ENCODE measurements around the gene CT45A6.
"Not testable (repeated sequence)": the region's sequence is repeated elsewhere in the genome, so short reads cannot be mapped to it uniquely, and the experiment has no call there.

The CT45A6 gene, protein sequence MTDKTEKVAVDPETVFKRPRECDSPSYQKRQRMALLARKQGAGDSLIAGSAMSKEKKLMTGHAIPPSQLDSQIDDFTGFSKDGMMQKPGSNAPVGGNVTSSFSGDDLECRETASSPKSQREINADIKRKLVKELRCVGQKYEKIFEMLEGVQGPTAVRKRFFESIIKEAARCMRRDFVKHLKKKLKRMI

DNA sequence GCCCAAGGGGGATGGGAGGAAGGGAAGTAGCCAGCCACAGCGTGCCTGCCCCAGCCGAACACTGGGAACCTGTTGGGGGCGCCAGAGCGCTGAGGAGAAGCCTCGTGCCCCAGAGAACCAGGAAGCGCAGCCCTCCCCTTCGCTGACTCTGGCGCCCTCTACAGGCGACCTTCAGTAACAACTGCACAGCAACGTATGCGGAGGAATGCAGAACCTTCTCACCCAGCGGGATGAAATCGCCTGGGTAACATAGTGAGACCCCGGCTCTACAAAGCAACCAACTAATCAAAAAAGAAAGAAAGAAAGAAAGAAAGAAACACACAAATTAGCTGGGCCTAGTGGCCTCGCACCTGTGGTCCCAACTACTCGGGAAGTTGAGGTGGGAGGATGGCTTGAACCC is at the start of gene CT45A6:
Gene CT45A6 (minus strand): TSS at position 101 of the 400 bp plus-strand sequence. CDS start 3,794 bp downstream, outside the sequence.
- not testable (repeated sequence) for DNase-seq (ENCODE audit: low spot score)

DNA sequence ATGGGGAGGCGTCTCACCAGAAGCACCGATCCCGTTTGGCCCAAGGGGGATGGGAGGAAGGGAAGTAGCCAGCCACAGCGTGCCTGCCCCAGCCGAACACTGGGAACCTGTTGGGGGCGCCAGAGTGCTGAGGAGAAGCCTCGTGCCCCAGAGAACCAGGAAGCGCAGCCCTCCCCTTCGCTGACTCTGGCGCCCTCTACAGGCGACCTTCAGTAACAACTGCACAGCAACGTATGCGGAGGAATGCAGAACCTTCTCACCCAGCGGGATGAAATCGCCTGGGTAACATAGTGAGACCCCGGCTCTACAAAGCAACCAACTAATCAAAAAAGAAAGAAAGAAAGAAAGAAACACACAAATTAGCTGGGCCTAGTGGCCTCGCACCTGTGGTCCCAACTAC is 34.6 kb upstream of the CT45A6 start, which contains the start of gene CT45A7:
Gene CT45A7 (minus strand): TSS at position 101 of the 400 bp plus-strand sequence. CDS start 3,747 bp downstream, outside the sequence.
- DNase-seq (ENCODE audit: low spot score) = not testable (repeated sequence)

DNA sequence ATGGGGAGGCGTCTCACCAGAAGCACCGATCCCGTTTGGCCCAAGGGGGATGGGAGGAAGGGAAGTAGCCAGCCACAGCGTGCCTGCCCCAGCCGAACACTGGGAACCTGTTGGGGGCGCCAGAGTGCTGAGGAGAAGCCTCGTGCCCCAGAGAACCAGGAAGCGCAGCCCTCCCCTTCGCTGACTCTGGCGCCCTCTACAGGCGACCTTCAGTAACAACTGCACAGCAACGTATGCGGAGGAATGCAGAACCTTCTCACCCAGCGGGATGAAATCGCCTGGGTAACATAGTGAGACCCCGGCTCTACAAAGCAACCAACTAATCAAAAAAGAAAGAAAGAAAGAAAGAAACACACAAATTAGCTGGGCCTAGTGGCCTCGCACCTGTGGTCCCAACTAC is 17.3 kb upstream of the CT45A6 start, which contains the start of gene CT45A2:
Gene CT45A2 (minus strand): TSS at position 101 of the 400 bp plus-strand sequence. CDS start 3,747 bp downstream, outside the sequence.
- not testable (repeated sequence) for DNase-seq (ENCODE audit: low spot score)

DNA sequence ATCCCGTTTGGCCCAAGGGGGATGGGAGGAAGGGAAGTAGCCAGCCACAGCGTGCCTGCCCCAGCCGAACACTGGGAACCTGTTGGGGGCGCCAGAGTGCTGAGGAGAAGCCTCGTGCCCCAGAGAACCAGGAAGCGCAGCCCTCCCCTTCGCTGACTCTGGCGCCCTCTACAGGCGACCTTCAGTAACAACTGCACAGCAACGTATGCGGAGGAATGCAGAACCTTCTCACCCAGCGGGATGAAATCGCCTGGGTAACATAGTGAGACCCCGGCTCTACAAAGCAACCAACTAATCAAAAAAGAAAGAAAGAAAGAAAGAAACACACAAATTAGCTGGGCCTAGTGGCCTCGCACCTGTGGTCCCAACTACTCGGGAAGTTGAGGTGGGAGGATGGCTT is 17.2 kb downstream of the CT45A6 start, which contains the start of gene CT45A5:
Gene CT45A5 (minus strand): TSS at position 101 of the 400 bp plus-strand sequence. CDS start 3,774 bp downstream, outside the sequence.
- DNase-seq (ENCODE audit: low spot score) = not testable (repeated sequence)

DNA sequence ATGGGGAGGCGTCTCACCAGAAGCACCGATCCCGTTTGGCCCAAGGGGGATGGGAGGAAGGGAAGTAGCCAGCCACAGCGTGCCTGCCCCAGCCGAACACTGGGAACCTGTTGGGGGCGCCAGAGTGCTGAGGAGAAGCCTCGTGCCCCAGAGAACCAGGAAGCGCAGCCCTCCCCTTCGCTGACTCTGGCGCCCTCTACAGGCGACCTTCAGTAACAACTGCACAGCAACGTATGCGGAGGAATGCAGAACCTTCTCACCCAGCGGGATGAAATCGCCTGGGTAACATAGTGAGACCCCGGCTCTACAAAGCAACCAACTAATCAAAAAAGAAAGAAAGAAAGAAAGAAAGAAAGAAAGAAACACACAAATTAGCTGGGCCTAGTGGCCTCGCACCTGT is 34.5 kb downstream of the CT45A6 start, which contains the start of gene CT45A3:
Gene CT45A3 (minus strand): TSS at position 101 of the 400 bp plus-strand sequence. CDS start 3,747 bp downstream, outside the sequence.
- not testable (repeated sequence) for DNase-seq (ENCODE audit: low spot score)

DNA sequence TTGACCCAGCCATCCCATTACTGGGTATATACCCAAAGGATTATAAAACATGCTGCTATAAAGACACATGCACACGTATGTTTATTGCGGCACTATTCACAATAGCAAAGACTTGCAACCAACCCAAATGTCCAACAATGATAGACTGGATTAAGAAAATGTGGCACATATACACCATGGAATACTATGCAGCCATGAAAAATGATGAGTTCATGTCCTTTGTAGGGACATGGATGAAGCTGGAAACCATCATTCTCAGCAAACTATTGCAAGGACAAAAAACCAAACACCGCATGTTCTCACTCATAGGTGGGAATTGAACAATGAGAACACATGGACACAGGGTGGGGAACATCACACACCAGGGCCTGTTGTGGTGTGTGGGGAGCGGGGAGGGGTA is 57.8 kb downstream of the CT45A6 start:
- not testable (repeated sequence) for DNase-seq (ENCODE audit: low spot score)
